Subcutaneous adipose tissue (tissue), 4 donors: ENCODE measurements around the gene NLRP2B. TPM values are rescaled to one million over a fixed set of nuclear protein-coding genes. Genes with fewer than 3 reads are reported as not detected.

Source experiments
- total RNA-seq, 4 donors: library from RNA; depleted of rRNA; stranded (reverse); fragments of >200 nt; gene quantifications; one replicate each; pipeline ENCODE4 v1.1.0, GENCODE V29; 2016
- TF ChIP-seq, protein P1 (sequence below): fragments of 450-650 bp; IDR thresholded peaks from one replicate; pipeline ENCODE4 v1.5.1; 2016; ENCODE audit warnings: low read depth, mild to moderate bottlenecking, control low read depth, antibody characterized with exemption, moderate library complexity

Gene NLRP2B
- total RNA-seq, 4 donors from 2014 or later: not detected

GRCh38 chrX:57640674-57641016 lies 39.4 kb downstream of the NLRP2B start:
- TF ChIP-seq, protein P1, sequence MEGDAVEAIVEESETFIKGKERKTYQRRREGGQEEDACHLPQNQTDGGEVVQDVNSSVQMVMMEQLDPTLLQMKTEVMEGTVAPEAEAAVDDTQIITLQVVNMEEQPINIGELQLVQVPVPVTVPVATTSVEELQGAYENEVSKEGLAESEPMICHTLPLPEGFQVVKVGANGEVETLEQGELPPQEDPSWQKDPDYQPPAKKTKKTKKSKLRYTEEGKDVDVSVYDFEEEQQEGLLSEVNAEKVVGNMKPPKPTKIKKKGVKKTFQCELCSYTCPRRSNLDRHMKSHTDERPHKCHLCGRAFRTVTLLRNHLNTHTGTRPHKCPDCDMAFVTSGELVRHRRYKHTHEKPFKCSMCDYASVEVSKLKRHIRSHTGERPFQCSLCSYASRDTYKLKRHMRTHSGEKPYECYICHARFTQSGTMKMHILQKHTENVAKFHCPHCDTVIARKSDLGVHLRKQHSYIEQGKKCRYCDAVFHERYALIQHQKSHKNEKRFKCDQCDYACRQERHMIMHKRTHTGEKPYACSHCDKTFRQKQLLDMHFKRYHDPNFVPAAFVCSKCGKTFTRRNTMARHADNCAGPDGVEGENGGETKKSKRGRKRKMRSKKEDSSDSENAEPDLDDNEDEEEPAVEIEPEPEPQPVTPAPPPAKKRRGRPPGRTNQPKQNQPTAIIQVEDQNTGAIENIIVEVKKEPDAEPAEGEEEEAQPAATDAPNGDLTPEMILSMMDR: no peak

Other genes with a start within 250 kb of the NLRP2B start
- gene ZXDB, start 88.2 kb downstream of the NLRP2B start, total RNA-seq: 10 to 100 TPM in 1 of 4 donors, 1 to 10 TPM in 3; 7.8 to 10.3 (median 9.1) TPM
- 10 to 100 TPM in 1 of 4 donors, 1 to 10 TPM in 3; 6.5 to 10.2 (median 7.4) TPM for gene ZXDA, start 230.2 kb upstream of the NLRP2B start, total RNA-seq